H1 (cell line): Measurements from ENCODE around the gene NUDT1. TPM values are rescaled to one million over a fixed set of nuclear protein-coding genes. Genes with fewer than 3 reads are reported as not detected.

Experiments used
- BCL11A ChIP-seq, 2 experiments: IDR thresholded peaks; one replicate each; pipeline ENCODE4 v1.6.1; 2011; ENCODE audit warnings: low read depth in 2 of 2, low read length in 2 of 2, mild to moderate bottlenecking in 2 of 2
- CHD2 ChIP-seq: IDR thresholded peaks from 2 replicates; pipeline ENCODE4 v1.6.1; 2012; ENCODE audit warnings: low read length, improper control_type of control experiment
- CREB1 ChIP-seq: IDR thresholded peaks from 2 replicates; pipeline ENCODE4 v1.6.1; 2012; ENCODE audit warnings: inconsistent platforms
- CTBP2 ChIP-seq: IDR thresholded peaks from 2 replicates; pipeline ENCODE4 v1.7.0; 2011; ENCODE audit warnings: borderline replicate concordance, mild to moderate bottlenecking, moderate library complexity, mixed read lengths, low read length; ENCODE audit not compliant: insufficient read depth, insufficient read length
- EZH2 ChIP-seq: fragments of 200-600 bp; sonication (generic); IDR thresholded peaks from 2 replicates; pipeline ENCODE4 v1.7.1; 2012; ENCODE audit warnings: low read depth, mild to moderate bottlenecking, moderate library complexity, low read length, inconsistent platforms; ENCODE audit not compliant: severe bottlenecking
- JUN ChIP-seq: IDR thresholded peaks from 2 replicates; pipeline ENCODE4 v1.6.1; 2011; ENCODE audit warnings: low read depth, mild to moderate bottlenecking, improper control_type of control experiment, low read length
- TEAD4 ChIP-seq: IDR thresholded peaks from 2 replicates; pipeline ENCODE4 v1.6.1; 2012; ENCODE audit warnings: low read depth, low read length, inconsistent platforms, mixed read lengths
- polyA plus RNA-seq, 7 experiments: library from polyadenylated mRNA; depleted of rRNA in 3 of 7; stranded (reverse) in 5 of 7; unstranded in 2 of 7; fragments of >200 nt in 5 of 7; fragments of 200-250 nt in 2 of 7; gene quantifications; 1 replicate in 5 of 7; 2 replicates in 1 of 7; 4 replicates in 1 of 7; pipeline versions ENCODE4 v1.2.1 to v1.2.3, GENCODE V29; 2011 to 2013; ENCODE audit warnings: missing spikeins in 2 of 7, mixed read lengths in 2 of 7
- total RNA-seq: library from RNA; stranded (reverse); fragmentation: NEBNext Ultra II Directional; extraction: Animal tissue kit (Norgen Biotek cat#: 25700); gene quantifications from 2 replicates; pipeline ENCODE4 v1.2.1, GENCODE V29; 2021
- TF ChIP-seq, protein P1 (sequence below): IDR thresholded peaks from 2 replicates; pipeline ENCODE4 v1.6.1; 2012; ENCODE audit warnings: inconsistent platforms

Gene NUDT1
- total and polyA plus RNA-seq, 2 of the 8 experiments (the other 6 are each of a cell fraction or from before 2014, with no cell fraction given): 76.1 to 89.5 TPM

DNA sequence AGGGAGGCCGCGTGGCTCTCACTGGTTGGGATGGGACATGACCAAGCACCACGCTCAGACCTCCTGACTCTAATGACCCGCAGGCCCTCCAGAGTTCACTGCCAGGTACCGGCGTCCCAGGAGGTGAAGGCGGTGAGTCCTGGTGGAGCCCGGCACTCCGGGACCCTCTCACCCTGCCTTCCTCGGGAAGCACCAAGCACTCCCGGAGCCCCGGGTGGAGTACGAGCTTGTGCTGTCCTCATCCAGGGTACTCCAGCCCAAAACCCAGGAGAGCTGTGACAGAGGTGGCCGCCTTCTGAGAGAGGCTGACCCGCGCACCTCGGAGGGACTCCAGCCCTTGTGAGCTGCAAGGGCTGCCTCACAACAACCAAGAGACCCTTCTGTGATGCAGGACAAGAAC, 18.7 kb upstream of the NUDT1 start (continued):
- no peak for TF ChIP-seq EZH2
- no peak for TF ChIP-seq CREB1
- TF ChIP-seq BCL11A (IDR thresholded peaks at IDR 0.05; ENCODE audit: low read depth in 2 of 2, low read length in 2 of 2): no peak
- no peak for TF ChIP-seq CHD2
- TF ChIP-seq, protein P1, sequence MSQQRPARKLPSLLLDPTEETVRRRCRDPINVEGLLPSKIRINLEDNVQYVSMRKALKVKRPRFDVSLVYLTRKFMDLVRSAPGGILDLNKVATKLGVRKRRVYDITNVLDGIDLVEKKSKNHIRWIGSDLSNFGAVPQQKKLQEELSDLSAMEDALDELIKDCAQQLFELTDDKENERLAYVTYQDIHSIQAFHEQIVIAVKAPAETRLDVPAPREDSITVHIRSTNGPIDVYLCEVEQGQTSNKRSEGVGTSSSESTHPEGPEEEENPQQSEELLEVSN: no peak
- no peak for TF ChIP-seq CTBP2
- no peak for TF ChIP-seq TEAD4
- TF ChIP-seq JUN: no peak
